ENCODE measurements around the gene TYK2. TPM values are rescaled to one million over a fixed set of nuclear protein-coding genes. Genes with fewer than 3 reads are reported as not detected.
"Not testable (repeated sequence)": the region's sequence is repeated elsewhere in the genome, so short reads cannot be mapped to it uniquely, and the experiment has no call there.

The TYK2 gene
- total RNA-seq, 4 donors from 2014 or later, result 80.4 to 200 (median 124) TPM

DNA sequence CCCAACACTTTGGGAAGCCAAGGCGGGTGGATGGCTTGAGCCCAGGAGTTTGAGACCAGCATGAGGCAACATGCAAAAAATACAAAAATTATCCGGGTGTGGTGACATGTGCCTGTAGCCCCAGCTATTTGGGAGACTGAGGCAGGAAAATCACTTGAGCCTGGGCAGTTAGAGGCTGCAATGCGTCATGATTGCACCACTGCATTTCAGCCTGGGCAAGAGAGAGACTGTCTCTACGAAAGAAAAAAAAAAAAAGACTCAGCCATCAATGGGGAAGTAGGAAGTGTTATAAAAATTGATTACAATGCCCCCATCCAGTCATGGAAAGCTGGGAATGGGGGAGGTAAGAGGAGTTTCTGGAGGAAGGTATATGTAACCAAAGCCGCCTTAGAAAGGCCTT lies 5.4 kb downstream of the TYK2 start:
- H3K4me3 ChIP-seq, result no peak overlapping the region
- WGBS, result 83% methylated on average over 5 of the region's 5 CpGs
- peaks cover 12% of the 10 kb centered on the region for H3K4me1 ChIP-seq
- no peak overlapping the region for H3K27ac ChIP-seq
- H3K9me3 ChIP-seq, result no peaks in the 10 kb centered on the region
- DNase-seq (ENCODE audit: low spot score in 2 of 2), result no peak
- no peaks in the 10 kb centered on the region for H3K27me3 ChIP-seq
- peaks cover 52% of the 10 kb centered on the region for H3K36me3 ChIP-seq
- TF ChIP-seq CTCF (IDR thresholded peaks at IDR 0.05) (no peak), POLR2A (IDR thresholded peaks at IDR 0.05) (no peak), POLR2AphosphoS5 (IDR thresholded peaks at IDR 0.05) (no peak), EP300 (IDR thresholded peaks at IDR 0.05) (no peak)

DNA sequence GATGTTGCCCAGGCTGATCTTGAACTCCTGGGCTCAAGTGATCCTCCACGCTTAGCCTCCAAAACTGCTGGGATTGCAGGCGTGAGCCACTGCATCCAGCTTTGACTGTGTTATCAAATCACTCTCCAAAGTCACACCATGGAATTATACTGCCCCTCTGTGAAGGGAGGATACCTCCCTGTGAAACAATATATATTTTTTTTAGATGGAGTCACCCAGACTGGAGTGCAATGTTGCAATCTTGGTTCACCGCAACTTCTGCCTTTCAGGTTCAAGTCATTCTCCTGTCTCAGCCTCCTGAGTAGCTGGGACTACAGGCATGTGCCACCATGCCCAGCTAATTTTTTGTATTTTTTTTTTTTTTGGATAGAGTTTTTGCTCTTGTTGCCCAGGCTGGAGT lies 7.7 kb downstream of the TYK2 start:
- Histone ChIP-seq H3K36me3 (peaks cover 66% of the 10 kb centered on the region), H3K27ac (no peak overlapping the region), H3K4me3 (no peak overlapping the region), H3K9me3 (no peaks in the 10 kb centered on the region), H3K4me1 (no peaks in the 10 kb centered on the region), H3K27me3 (no peaks in the 10 kb centered on the region)
- WGBS, result 96% methylated on average over 3 of the region's 3 CpGs
- DNase-seq (ENCODE audit: low spot score in 2 of 2), result no peak
- TF ChIP-seq POLR2AphosphoS5 (IDR thresholded peaks at IDR 0.05), result no peak

DNA sequence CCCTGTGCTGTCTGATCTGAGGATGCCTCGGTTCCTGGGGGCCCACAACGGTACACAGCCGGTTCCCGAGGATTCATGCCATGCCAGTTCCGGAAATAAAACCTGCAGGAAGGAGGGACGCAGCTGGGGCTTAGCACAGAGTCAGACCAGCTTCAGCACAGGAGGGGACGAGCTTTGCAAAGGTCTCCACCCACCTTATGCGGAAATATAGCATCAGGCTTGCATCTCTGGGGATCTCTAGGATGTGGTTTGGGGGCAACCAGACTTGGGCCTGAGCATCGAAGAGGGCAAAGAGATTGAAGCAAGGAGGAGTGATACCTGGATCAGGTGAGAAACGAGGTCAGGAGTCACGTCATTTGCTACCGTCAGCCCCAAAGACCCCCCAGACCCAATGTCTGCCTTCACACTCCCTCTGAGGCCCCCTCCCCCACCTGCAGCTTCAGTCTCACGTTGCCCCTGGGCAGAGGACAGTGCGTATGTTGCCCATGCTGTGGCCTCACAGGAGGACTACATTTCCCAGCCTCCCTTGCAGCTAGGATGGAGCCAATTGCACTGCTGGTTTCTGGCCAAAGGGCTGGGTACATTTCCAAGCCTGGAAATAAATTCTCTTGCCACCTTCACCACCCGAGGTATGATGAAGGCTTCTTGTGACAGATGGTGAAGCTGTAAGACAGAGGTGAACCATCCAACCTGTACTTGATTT lies 12.1 kb downstream of the TYK2 start:
- no peaks in the 10 kb centered on the region for H3K4me1 ChIP-seq
- no peaks in the 10 kb centered on the region for H3K27me3 ChIP-seq
- WGBS, result 89% methylated on average over 14 of the region's 15 CpGs
- H3K9me3 ChIP-seq, result no peaks in the 10 kb centered on the region
- H3K4me3 ChIP-seq, result no peak overlapping the region
- peaks cover 86% of the 10 kb centered on the region for H3K36me3 ChIP-seq
- H3K27ac ChIP-seq, result no peak overlapping the region
- DNase-seq (ENCODE audit: low spot score in 2 of 2), result no peak
- TF ChIP-seq POLR2A (IDR thresholded peaks at IDR 0.05) (no peak), CTCF (IDR thresholded peaks at IDR 0.05) (no peak), POLR2AphosphoS5 (IDR thresholded peaks at IDR 0.05) (no peak), EP300 (IDR thresholded peaks at IDR 0.05) (no peak)

DNA sequence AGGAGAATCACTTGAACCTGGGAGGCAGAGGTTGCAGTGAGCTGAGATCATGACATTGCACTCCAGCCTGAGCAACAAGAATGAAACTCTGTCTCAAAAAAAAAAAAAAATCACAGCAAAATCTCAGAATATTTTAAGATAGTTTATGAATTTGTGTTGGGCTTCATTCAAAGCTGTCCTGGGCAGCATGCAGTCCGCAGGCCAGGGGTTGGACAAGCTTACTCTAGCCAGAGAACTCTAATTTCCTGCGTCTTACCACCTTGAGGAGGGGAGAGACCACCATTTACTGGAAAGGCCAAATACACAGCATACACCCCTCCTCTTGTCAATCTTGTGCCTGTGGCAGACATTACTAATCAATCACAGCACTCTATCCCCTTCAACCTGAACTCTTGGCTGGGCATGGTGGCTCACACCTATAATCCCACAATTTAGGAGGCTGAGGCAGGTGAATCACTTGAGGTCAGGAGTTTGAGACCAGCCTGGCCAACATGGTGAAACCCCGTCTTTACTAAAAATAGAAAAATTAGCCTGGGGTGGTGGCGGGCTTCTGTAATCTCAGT lies 13.3 kb downstream of the TYK2 start:
- H3K36me3 ChIP-seq, result peaks cover 89% of the 10 kb centered on the region
- not testable (repeated sequence) for DNase-seq (ENCODE audit: low spot score in 2 of 2); H3K27ac ChIP-seq; H3K27me3 ChIP-seq; H3K4me1 ChIP-seq; H3K4me3 ChIP-seq; H3K9me3 ChIP-seq
- WGBS, result 94% methylated on average over 4 of the region's 4 CpGs

DNA sequence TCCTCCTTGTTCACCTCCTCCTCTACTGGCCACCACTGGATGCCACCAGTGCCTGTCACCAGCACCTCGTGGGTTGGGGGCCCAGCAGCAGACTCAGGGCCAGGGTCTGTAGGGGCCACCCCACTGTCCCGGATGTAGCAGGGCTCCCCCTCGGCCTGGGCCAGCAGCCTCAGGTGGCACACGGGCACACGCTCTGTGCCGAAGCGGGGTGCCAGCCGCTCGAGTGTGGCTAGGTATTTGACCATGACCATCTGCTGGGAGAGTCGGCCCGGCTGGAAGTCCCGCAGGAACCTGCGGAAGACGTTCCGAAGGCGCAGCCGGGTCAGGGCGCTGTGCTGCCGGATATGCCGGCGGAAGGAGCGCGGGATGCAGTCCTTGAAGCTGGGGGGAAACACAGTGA lies 14.9 kb downstream of the TYK2 start:
- no peak for DNase-seq (ENCODE audit: low spot score in 2 of 2)
- H3K36me3 ChIP-seq, result peaks cover 93% of the 10 kb centered on the region
- H3K27me3 ChIP-seq, result no peaks in the 10 kb centered on the region
- no peak overlapping the region for H3K4me3 ChIP-seq
- TF ChIP-seq CTCF (IDR thresholded peaks at IDR 0.05) (no peak), EP300 (IDR thresholded peaks at IDR 0.05) (no peak), POLR2A (IDR thresholded peaks at IDR 0.05) (no peak), POLR2AphosphoS5 (IDR thresholded peaks at IDR 0.05) (no peak)
- H3K4me1 ChIP-seq, result no peaks in the 10 kb centered on the region
- H3K27ac ChIP-seq, result no peak overlapping the region
- WGBS, result 96% methylated on average over 23 of the region's 23 CpGs
- H3K9me3 ChIP-seq, result no peaks in the 10 kb centered on the region

GRCh38 chr19:10364644-10365043 lies 15.7 kb downstream of the TYK2 start:
- no peak for DNase-seq (ENCODE audit: low spot score in 2 of 2)
- WGBS, result 70% methylated on average over 4 of the region's 19 CpGs
- Histone ChIP-seq H3K27ac (no peak overlapping the region), H3K9me3 (no peaks in the 10 kb centered on the region), H3K4me3 (no peak overlapping the region), H3K27me3 (no peaks in the 10 kb centered on the region), H3K36me3 (peaks cover 93% of the 10 kb centered on the region), H3K4me1 (no peaks in the 10 kb centered on the region)
- TF ChIP-seq POLR2AphosphoS5 (IDR thresholded peaks at IDR 0.05) (no peak), EP300 (IDR thresholded peaks at IDR 0.05) (no peak)

Measured in suprapubic skin (tissue), 4 donors.